DND-41 (cell line): ENCODE results near the gene GRAMD4.

ENCODE experiments used
- CTCF ChIP-seq: IDR thresholded peaks from 2 replicates; pipeline ENCODE4 v1.5.1; 2012; ENCODE audit warnings: borderline replicate concordance, low read length, moderate library complexity, mild to moderate bottlenecking; ENCODE audit not compliant: poor library complexity, severe bottlenecking; ENCODE audit errors: extremely low read depth
- EZH2 ChIP-seq: IDR thresholded peaks from 3 replicates; pipeline ENCODE4 v1.6.1; 2012; ENCODE audit warnings: borderline replicate concordance, low read depth, mild to moderate bottlenecking, moderate library complexity, low read length, inconsistent platforms; ENCODE audit not compliant: severe bottlenecking

DNA sequence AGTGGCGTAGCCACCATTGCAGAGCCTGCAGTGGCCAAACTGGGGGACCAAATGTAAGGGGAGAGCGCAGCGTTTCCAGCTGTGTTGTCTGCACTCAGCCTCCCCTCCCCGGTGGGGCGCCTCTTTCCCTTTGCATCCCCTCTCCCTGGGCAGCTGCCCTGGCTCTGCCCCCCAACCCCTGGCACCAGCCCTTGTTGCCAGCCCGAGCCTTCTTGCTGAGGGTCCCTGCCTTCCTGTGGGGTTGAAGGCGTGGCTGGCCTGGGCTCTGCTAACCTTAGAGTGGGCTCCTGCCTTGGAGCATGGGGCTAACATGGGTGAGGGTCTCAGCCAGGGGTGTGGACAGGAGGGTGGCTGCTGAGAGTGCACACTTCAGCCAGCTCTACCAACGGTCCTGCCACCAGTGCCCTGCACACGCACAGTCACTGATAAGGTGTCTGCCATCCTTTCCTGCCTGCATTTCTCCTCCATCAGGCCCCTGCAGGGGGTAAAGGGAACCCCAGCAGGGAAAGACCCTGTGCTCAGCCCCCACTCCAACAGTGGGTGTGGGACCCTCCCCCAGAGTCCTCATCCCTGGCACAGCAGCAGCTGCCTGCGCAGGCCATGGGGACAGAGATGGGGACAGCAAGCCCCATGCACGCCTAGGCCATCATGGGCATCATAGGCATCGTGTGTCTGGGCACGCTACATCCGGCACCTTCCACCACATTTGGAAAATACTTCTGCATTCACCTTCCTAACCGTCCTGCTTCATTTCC is 74.4 kb downstream of the GRAMD4 start:
- TF ChIP-seq CTCF (no peak), EZH2 (no peak)
